K562 (cell line): ENCODE results near the gene GIMAP8. TPM values are rescaled to one million over a fixed set of nuclear protein-coding genes. Genes with fewer than 3 reads are reported as not detected.

Experiments used
- CLOCK ChIP-seq: fragments of 250-450 bp; sonication (Bioruptor Pico); IDR thresholded peaks from 2 replicates; pipeline ENCODE4 v1.4.0; 2020; ENCODE audit warnings: mild to moderate bottlenecking, moderate library complexity, borderline replicate concordance
- DLX4 ChIP-seq: fragments of 250-450 bp; sonication (Bioruptor Pico); IDR thresholded peaks from 2 replicates; pipeline ENCODE4 v1.6.1; 2021; ENCODE audit warnings: mild to moderate bottlenecking
- GTF2F1 ChIP-seq: IDR thresholded peaks from 2 replicates; pipeline ENCODE4 v1.6.1; 2011; ENCODE audit warnings: low read depth, low read length, improper control_type of control experiment
- KAT2B ChIP-seq: IDR thresholded peaks from one replicate; pipeline ENCODE4 v1.6.1; 2012; ENCODE audit warnings: low read depth, mild to moderate bottlenecking, control low read depth, inconsistent platforms, low read length, moderate library complexity
- MECOM ChIP-seq: fragments of 250-450 bp; sonication (Bioruptor Pico); IDR thresholded peaks from 2 replicates; pipeline ENCODE4 v1.8.0; 2022; ENCODE audit warnings: inconsistent platforms
- PRMT5 ChIP-seq: sonication (generic); formaldehyde crosslinking; IDR thresholded peaks from 2 replicates; pipeline ENCODE4 v1.5.0; 2020; ENCODE audit warnings: missing genetic modification reagents
- RBM15 ChIP-seq: fragments of 200-400 bp; formaldehyde crosslinking; IDR thresholded peaks from 2 replicates; pipeline ENCODE4 v1.6.1; 2018; ENCODE audit warnings: mild to moderate bottlenecking, low read length, moderate library complexity; ENCODE audit not compliant: insufficient read depth
- RBM17 ChIP-seq: fragments of 200-400 bp; formaldehyde crosslinking; IDR thresholded peaks from 2 replicates; pipeline ENCODE4 v1.6.1; 2017; ENCODE audit warnings: low read depth, mild to moderate bottlenecking, low read length, borderline replicate concordance
- TAF1 ChIP-seq: IDR thresholded peaks from 2 replicates; pipeline ENCODE4 v1.6.1; 2011; ENCODE audit warnings: mild to moderate bottlenecking, low read length, moderate library complexity; ENCODE audit not compliant: insufficient read depth, control insufficient read depth, severe bottlenecking; ENCODE audit errors: extremely low read depth
- TAF7 ChIP-seq: fragments of 450-650 bp; IDR thresholded peaks from 2 replicates; pipeline ENCODE4 v1.6.1; 2016; ENCODE audit warnings: missing genetic modification characterization, missing compliant biosample characterization
- TCFL5 ChIP-seq: fragments of 250-450 bp; sonication (Bioruptor Pico); conservative IDR thresholded peaks from 2 replicates; pipeline ENCODE4 v1.6.1; 2021; ENCODE audit warnings: mild to moderate bottlenecking, moderate library complexity, matching md5 sums
- TEAD2 ChIP-seq: fragments of 450-650 bp; IDR thresholded peaks from 2 replicates; pipeline ENCODE4 v1.6.1; 2016; ENCODE audit warnings: missing genetic modification characterization, control low read depth, missing compliant biosample characterization
- U2AF2 ChIP-seq: fragments of 200-400 bp; formaldehyde crosslinking; optimal IDR thresholded peaks from 2 replicates; pipeline ENCODE3; 2017; ENCODE audit warnings: low read depth, mild to moderate bottlenecking, low read length
- YBX1 ChIP-seq: fragments of 450-650 bp; IDR thresholded peaks from 2 replicates; pipeline ENCODE4 v1.7.1; 2016; ENCODE audit warnings: mild to moderate bottlenecking
- ZNF197 ChIP-seq: fragments of 200-800 bp; sonication (Bioruptor generic); IDR thresholded peaks from 2 replicates; pipeline ENCODE4 v1.6.1; 2016; ENCODE audit warnings: low read depth, missing genetic modification characterization, missing compliant biosample characterization
- ZNF586 ChIP-seq: fragments of 450-650 bp; formaldehyde crosslinking; conservative IDR thresholded peaks from 2 replicates; pipeline ENCODE4 v1.4.0; 2020; ENCODE audit warnings: mild to moderate bottlenecking, moderate library complexity
- ZNF75A ChIP-seq: fragments of 450-650 bp; formaldehyde crosslinking; IDR thresholded peaks from 2 replicates; pipeline ENCODE4 v1.4.0; 2020; ENCODE audit warnings: mild to moderate bottlenecking
- polyA plus RNA-seq, 8 experiments: library from polyadenylated mRNA; depleted of rRNA in 4 of 8; stranded (reverse) in 5 of 8; unstranded in 3 of 8; fragments of >200 nt; fragmentation: Nextera tagmentation in 2 of 8; fragmentation: Illumina TruSeq in 1 of 8; extraction: Ambion mirVana in 2 of 8; extraction: Trizol in 1 of 8; gene quantifications; 2 replicates each; pipeline versions ENCODE4 v1.2.1 to v1.2.3, GENCODE V29; 2011 to 2014; ENCODE audit warnings: inconsistent platforms in 1 of 8, missing spikeins in 1 of 8
- total RNA-seq, 7 experiments: library from RNA; depleted of rRNA in 6 of 7; stranded (reverse); fragments of >200 nt in 6 of 7; fragmentation: Illumina TruSeq in 2 of 7; extraction: Trizol in 2 of 7; gene quantifications; 2 replicates each; pipeline versions ENCODE4 v1.2.1 to v1.2.3, GENCODE V29; 2011 to 2021; ENCODE audit warnings: low replicate concordance in 1 of 7
- TF ChIP-seq, protein P1 (sequence below): sonication (generic); formaldehyde crosslinking; IDR thresholded peaks from 2 replicates; pipeline ENCODE4 v1.8.1; 2023; ENCODE audit warnings: mild to moderate bottlenecking, missing genetic modification reagents
- TF ChIP-seq, protein P2 (sequence below): sonication (generic); formaldehyde crosslinking; IDR thresholded peaks from 2 replicates; pipeline ENCODE4 v1.8.0; 2022; ENCODE audit warnings: mild to moderate bottlenecking, low read depth, missing genetic modification reagents
- TF ChIP-seq, protein P3 (sequence below): sonication (generic); formaldehyde crosslinking; IDR thresholded peaks from 2 replicates; pipeline ENCODE4 v1.8.1; 2023; ENCODE audit warnings: mild to moderate bottlenecking, missing genetic modification reagents, moderate library complexity

The GIMAP8 gene
- total and polyA plus RNA-seq, 9 of the 15 experiments (the other 6 are each of a cell fraction or from before 2014, with no cell fraction given), result not detected

DNA sequence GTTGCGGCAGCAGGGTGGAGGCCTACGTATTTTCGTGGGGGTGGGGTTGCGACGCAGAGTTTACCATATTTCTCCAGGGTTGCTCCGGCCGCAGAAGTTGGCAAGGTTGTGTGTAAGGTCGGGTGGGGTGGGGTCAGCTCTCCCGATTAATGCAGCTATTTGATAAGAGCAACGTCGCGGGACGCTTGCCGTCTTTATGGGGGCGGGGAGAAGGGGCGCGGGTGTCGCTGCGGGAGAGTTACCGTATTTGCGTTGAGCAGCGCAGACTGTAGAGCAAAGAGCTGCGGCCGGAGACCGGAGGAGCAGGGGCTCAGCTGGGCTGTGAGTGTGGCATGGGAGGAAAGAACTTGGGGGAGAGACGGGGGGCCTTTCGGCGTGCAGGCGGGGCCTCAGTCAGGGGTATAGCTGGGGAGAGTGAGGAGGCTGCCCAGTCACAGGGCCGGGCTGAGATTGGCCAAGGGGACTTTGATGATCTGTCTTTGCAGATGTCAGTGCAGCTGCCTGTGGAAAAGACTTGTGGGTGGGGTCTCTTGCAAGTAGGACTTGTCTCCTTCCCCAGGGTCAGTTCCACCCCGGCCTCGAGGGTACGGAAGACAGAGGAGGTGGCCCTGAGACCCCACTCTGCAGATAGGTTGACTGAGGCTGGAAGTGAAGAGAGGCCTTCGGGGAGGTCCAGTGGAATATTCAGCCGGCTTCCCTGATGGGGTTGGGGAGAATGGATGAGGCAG, 44.7 kb upstream of the GIMAP8 start (continued):
- TF ChIP-seq ZNF197 (CRISPR knock-in tag) (no peak), ZNF75A (CRISPR knock-in tag) (no peak), YBX1 (no peak), PRMT5 (CRISPR knock-in tag) (0 out of 2 replicates have a peak, but pooled peaks have one; percentile 33), TAF7 (tag) (no peak), TCFL5 (CRISPR knock-in tag) (no peak), U2AF2 (no peak), ZNF586 (no peak), TEAD2 (tag) (no peak), RBM15 (no peak), MECOM (CRISPR knock-in tag) (no peak), RBM17 (no peak), DLX4 (CRISPR knock-in tag) (no peak), KAT2B (no peak), CLOCK (CRISPR knock-in tag) (no peak), TAF1 (no peak), GTF2F1 (no peak; the same call in 1 of the 2 replicates)
- TF ChIP-seq, protein P1, sequence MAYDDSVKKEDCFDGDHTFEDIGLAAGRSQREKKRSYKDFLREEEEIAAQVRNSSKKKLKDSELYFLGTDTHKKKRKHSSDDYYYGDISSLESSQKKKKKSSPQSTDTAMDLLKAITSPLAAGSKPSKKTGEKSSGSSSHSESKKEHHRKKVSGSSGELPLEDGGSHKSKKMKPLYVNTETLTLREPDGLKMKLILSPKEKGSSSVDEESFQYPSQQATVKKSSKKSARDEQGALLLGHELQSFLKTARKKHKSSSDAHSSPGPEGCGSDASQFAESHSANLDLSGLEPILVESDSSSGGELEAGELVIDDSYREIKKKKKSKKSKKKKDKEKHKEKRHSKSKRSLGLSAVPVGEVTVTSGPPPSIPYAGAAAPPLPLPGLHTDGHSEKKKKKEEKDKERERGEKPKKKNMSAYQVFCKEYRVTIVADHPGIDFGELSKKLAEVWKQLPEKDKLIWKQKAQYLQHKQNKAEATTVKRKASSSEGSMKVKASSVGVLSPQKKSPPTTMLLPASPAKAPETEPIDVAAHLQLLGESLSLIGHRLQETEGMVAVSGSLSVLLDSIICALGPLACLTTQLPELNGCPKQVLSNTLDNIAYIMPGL (CRISPR knock-in tag), result no peak; the same call in 1 of the 2 replicates
- TF ChIP-seq, protein P2, sequence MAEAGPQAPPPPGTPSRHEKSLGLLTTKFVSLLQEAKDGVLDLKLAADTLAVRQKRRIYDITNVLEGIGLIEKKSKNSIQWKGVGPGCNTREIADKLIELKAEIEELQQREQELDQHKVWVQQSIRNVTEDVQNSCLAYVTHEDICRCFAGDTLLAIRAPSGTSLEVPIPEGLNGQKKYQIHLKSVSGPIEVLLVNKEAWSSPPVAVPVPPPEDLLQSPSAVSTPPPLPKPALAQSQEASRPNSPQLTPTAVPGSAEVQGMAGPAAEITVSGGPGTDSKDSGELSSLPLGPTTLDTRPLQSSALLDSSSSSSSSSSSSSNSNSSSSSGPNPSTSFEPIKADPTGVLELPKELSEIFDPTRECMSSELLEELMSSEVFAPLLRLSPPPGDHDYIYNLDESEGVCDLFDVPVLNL (CRISPR knock-in tag), result no peak
- TF ChIP-seq, protein P3, sequence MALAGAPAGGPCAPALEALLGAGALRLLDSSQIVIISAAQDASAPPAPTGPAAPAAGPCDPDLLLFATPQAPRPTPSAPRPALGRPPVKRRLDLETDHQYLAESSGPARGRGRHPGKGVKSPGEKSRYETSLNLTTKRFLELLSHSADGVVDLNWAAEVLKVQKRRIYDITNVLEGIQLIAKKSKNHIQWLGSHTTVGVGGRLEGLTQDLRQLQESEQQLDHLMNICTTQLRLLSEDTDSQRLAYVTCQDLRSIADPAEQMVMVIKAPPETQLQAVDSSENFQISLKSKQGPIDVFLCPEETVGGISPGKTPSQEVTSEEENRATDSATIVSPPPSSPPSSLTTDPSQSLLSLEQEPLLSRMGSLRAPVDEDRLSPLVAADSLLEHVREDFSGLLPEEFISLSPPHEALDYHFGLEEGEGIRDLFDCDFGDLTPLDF (CRISPR knock-in tag), result no peak
